NOMO-1 treated with DMSO at 0.1 percent for 48 hours (cell line): ENCODE results near the gene MMS22L.
"Not testable (repeated sequence)": the region's sequence is repeated elsewhere in the genome, so short reads cannot be mapped to it uniquely, and the experiment has no call there.

Source experiments
- DNase-seq: peaks from one replicate; lab custom pipeline; 2025; ENCODE audit not compliant: unreplicated experiment; lab: John Stamatoyannopoulos, UW

MMS22L gene

GRCh38 chr6:97246842-97247241 is 36.2 kb downstream of the MMS22L start:
- no peak for DNase-seq

- DNase-seq: no peak
These were observed 42.8 kb downstream of the MMS22L start for GRCh38 chr6:97240222-97240621.

GRCh38 chr6:97231911-97232310 is 51.1 kb downstream of the MMS22L start:
- peak; percentile 61 for DNase-seq

- DNase-seq: no peak
These were observed 60.1 kb downstream of the MMS22L start for GRCh38 chr6:97222903-97223302.

- no peak for DNase-seq
These were observed 64.1 kb downstream of the MMS22L start for GRCh38 chr6:97218912-97219311.

GRCh38 chr6:97215157-97215769 is 67.8 kb downstream of the MMS22L start:
- peak; percentile 19 for DNase-seq

GRCh38 chr6:97214671-97215070 is 68.3 kb downstream of the MMS22L start:
- DNase-seq: no peak

- DNase-seq: no peak
These were observed 75.6 kb downstream of the MMS22L start for GRCh38 chr6:97207383-97207782.

- DNase-seq: no peak
These were observed 77.0 kb downstream of the MMS22L start for GRCh38 chr6:97205966-97206365.

GRCh38 chr6:97203343-97203742 is 79.7 kb downstream of the MMS22L start:
- no peak for DNase-seq

- no peak for DNase-seq
These were observed 84.9 kb downstream of the MMS22L start for GRCh38 chr6:97198046-97198565.

GRCh38 chr6:97195117-97195516 is 87.9 kb downstream of the MMS22L start:
- no peak for DNase-seq

GRCh38 chr6:97189767-97190166 is 93.2 kb downstream of the MMS22L start:
- no peak for DNase-seq

GRCh38 chr6:97187951-97188350 is 95.1 kb downstream of the MMS22L start:
- DNase-seq: no peak

GRCh38 chr6:97186416-97186999 is 96.5 kb downstream of the MMS22L start:
- DNase-seq: peak; percentile 50

- no peak for DNase-seq
These were observed 105.1 kb downstream of the MMS22L start for GRCh38 chr6:97177905-97178304.

- DNase-seq: no peak
These were observed 106.5 kb downstream of the MMS22L start for GRCh38 chr6:97176468-97176867.

GRCh38 chr6:97175806-97176205 is 107.2 kb downstream of the MMS22L start:
- no peak for DNase-seq

- DNase-seq: no peak
These were observed 108.5 kb downstream of the MMS22L start for GRCh38 chr6:97174471-97174870.

- DNase-seq: no peak
These were observed 122.7 kb downstream of the MMS22L start for GRCh38 chr6:97160280-97160679.

GRCh38 chr6:97155447-97155846 is 127.6 kb downstream of the MMS22L start:
- not testable (repeated sequence) for DNase-seq

- DNase-seq: no peak
These were observed 129.0 kb downstream of the MMS22L start for GRCh38 chr6:97154015-97154414.

GRCh38 chr6:97151601-97152000 is 131.4 kb downstream of the MMS22L start:
- DNase-seq: no peak
